Stimulated activated CD8-positive, alpha-beta memory T cell treated with anti-CD3 and anti-CD28 coated beads, Interleukin-4, amount 100 ng/mL, for 4 hours (primary cell): ENCODE results near the gene RPRD1B.
A peak's percentile ranks its signal among the peaks of the same experiment; 100 is the strongest.
"Not testable (repeated sequence)": the region's sequence is repeated elsewhere in the genome, so short reads cannot be mapped to it uniquely, and the experiment has no call there.

Experiments used
- DNase-seq, 2 donors: peaks; one replicate each; pipeline ENCODE4 v3.0.0-alpha.2; 2020; ENCODE audit warnings: low read depth in 2 of 2, low spot score in 1 of 2

Gene RPRD1B

GRCh38 chr20:38001173-38001875 is 32.2 kb upstream of the RPRD1B start:
- no peak for DNase-seq

- no peak for DNase-seq
Observed at GRCh38 chr20:38001981-38002380, 31.6 kb upstream of the RPRD1B start.

- DNase-seq, result no peak
Observed at GRCh38 chr20:38002422-38002821, 31.1 kb upstream of the RPRD1B start.

GRCh38 chr20:38004416-38004815 is 29.1 kb upstream of the RPRD1B start:
- no peak for DNase-seq

GRCh38 chr20:38005903-38006302 is 27.6 kb upstream of the RPRD1B start:
- no peak for DNase-seq

- no peak for DNase-seq
Observed at GRCh38 chr20:38007526-38007925, 26.0 kb upstream of the RPRD1B start.

- no peak for DNase-seq
Observed at GRCh38 chr20:38008233-38008944, 25.2 kb upstream of the RPRD1B start.

- not testable (repeated sequence) for DNase-seq
Observed at GRCh38 chr20:38009416-38009815, 24.1 kb upstream of the RPRD1B start.

GRCh38 chr20:38011696-38012095 is 21.9 kb upstream of the RPRD1B start:
- DNase-seq, result no peak

GRCh38 chr20:38012332-38012731 is 21.2 kb upstream of the RPRD1B start:
- no peak for DNase-seq

- DNase-seq, result no peak
Observed at GRCh38 chr20:38013887-38014286, 19.7 kb upstream of the RPRD1B start.

GRCh38 chr20:38017959-38018358 is 15.6 kb upstream of the RPRD1B start:
- no peak for DNase-seq

GRCh38 chr20:38018385-38018784 is 15.2 kb upstream of the RPRD1B start:
- no peak for DNase-seq

GRCh38 chr20:38021087-38021772 is 12.3 kb upstream of the RPRD1B start:
- no peak for DNase-seq

GRCh38 chr20:38023181-38024001 is 10.2 kb upstream of the RPRD1B start:
- DNase-seq, result no peak

GRCh38 chr20:38024496-38024895 is 9.1 kb upstream of the RPRD1B start:
- no peak for DNase-seq

- DNase-seq, result no peak
Observed at GRCh38 chr20:38029453-38029852, 4.1 kb upstream of the RPRD1B start.

GRCh38 chr20:38031957-38032356 is 1.6 kb upstream of the RPRD1B start:
- DNase-seq, result no peak

GRCh38 chr20:38032585-38033329 is 789 bp upstream of the RPRD1B start:
- peak in 1 of 2 donors; percentile 46 for DNase-seq

GRCh38 chr20:38034108-38034649 is 633 bp downstream of the RPRD1B start:
- DNase-seq, result no peak
